GM23338 (cell line): ENCODE results near the gene RBM43. TPM values are rescaled to one million over a fixed set of nuclear protein-coding genes. Genes with fewer than 3 reads are reported as not detected.

Experiments used
- ATAC-seq: fragments of 200-7000 bp; cut with Tn5 transposase; 3 replicates; pipeline ENCODE4 v1.9.1; 2020
- DNase-seq: peaks from one replicate; pipeline ENCODE4 v3.0.0-alpha.2; 2015; ENCODE audit warnings: low spot score
- H2AFZ ChIP-seq: fragments of 200-600 bp; sonication (generic); 2 replicates; pipeline ENCODE4 v1.8.0; 2016; ENCODE audit warnings: antibody characterized with exemption, mild to moderate bottlenecking, moderate library complexity
- H3F3A ChIP-seq: fragments of 200-600 bp; sonication (generic); replicated peaks from 2 replicates; pipeline ENCODE4 v1.8.0; 2017; ENCODE audit warnings: antibody characterized with exemption, mixed run types, low read depth
- H3K27ac ChIP-seq: fragments of 200-600 bp; sonication (generic); 2 replicates; pipeline ENCODE4 v1.6.1; 2016; ENCODE audit warnings: low read depth
- H3K27me3 ChIP-seq: fragments of 200-600 bp; sonication (generic); 2 replicates; pipeline ENCODE4 v1.8.0; 2016; ENCODE audit warnings: mild to moderate bottlenecking, mixed run types, moderate library complexity; ENCODE audit not compliant: insufficient read depth
- H3K36me3 ChIP-seq: fragments of 200-600 bp; sonication (generic); 2 replicates; pipeline ENCODE4 v1.8.0; 2016; ENCODE audit warnings: mild to moderate bottlenecking; ENCODE audit not compliant: insufficient read depth
- H3K4me1 ChIP-seq: fragments of 200-600 bp; sonication (generic); 2 replicates; pipeline ENCODE4 v1.8.0; 2016; ENCODE audit warnings: mild to moderate bottlenecking, moderate library complexity; ENCODE audit not compliant: insufficient read depth
- H3K4me2 ChIP-seq: fragments of 200-600 bp; sonication (generic); 2 replicates; pipeline ENCODE4 v1.7.1; 2017; ENCODE audit warnings: mixed run types
- H3K4me3 ChIP-seq: fragments of 200-600 bp; sonication (generic); 2 replicates; pipeline ENCODE4 v1.6.1; 2016; ENCODE audit warnings: mixed run types
- H3K79me2 ChIP-seq: fragments of 200-600 bp; sonication (generic); replicated peaks from 2 replicates; pipeline ENCODE4 v1.8.0; 2017; ENCODE audit warnings: mild to moderate bottlenecking; ENCODE audit not compliant: insufficient read depth
- H3K9me2 ChIP-seq: fragments of 200-600 bp; sonication (generic); 2 replicates; pipeline ENCODE4 v1.8.0; 2017; ENCODE audit not compliant: insufficient read depth
- H4K20me1 ChIP-seq: fragments of 200-600 bp; sonication (generic); replicated peaks from 2 replicates; pipeline ENCODE4 v1.8.0; 2017; ENCODE audit warnings: mild to moderate bottlenecking; ENCODE audit not compliant: insufficient read depth
- H3K27ac Mint-ChIP-seq: 2 replicates; pipeline ENCODE4 v1.8.0; 2020; ENCODE audit warnings: inconsistent platforms, mild to moderate bottlenecking, moderate library complexity, mixed read lengths
- H3K27me3 Mint-ChIP-seq: 3 replicates; pipeline ENCODE4 v1.8.0; 2022; ENCODE audit warnings: low read depth, mild to moderate bottlenecking, moderate library complexity, mixed read lengths, inconsistent platforms; ENCODE audit not compliant: insufficient read depth, poor library complexity
- H3K36me3 Mint-ChIP-seq: 3 replicates; pipeline ENCODE4 v1.8.0; 2021; ENCODE audit warnings: low read depth, mild to moderate bottlenecking, inconsistent platforms, moderate library complexity, mixed read lengths
- H3K4me1 Mint-ChIP-seq: 3 replicates; pipeline ENCODE4 v1.8.0; 2020; ENCODE audit warnings: mild to moderate bottlenecking, inconsistent platforms, mixed read lengths
- H3K4me3 Mint-ChIP-seq: 3 replicates; pipeline ENCODE4 v1.8.0; 2021; ENCODE audit warnings: moderate library complexity, mild to moderate bottlenecking, inconsistent platforms, mixed read lengths
- H3K9me3 Mint-ChIP-seq: 3 replicates; pipeline ENCODE4 v1.8.0; 2020; ENCODE audit warnings: moderate library complexity, mild to moderate bottlenecking, inconsistent platforms, mixed read lengths
- CREB1 ChIP-seq: fragments of 250-450 bp; sonication (Bioruptor Pico); IDR thresholded peaks from 2 replicates; pipeline ENCODE4 v1.5.0; 2020; ENCODE audit warnings: low read depth, mild to moderate bottlenecking, moderate library complexity
- EZH2phosphoT487 ChIP-seq: fragments of 200-600 bp; sonication (generic); IDR thresholded peaks from one replicate; pipeline ENCODE4 v1.8.1; 2018; ENCODE audit warnings: antibody characterized with exemption; ENCODE audit not compliant: unreplicated experiment
- NANOG ChIP-seq: IDR thresholded peaks from 2 replicates; pipeline ENCODE4 v1.6.1; 2016; ENCODE audit warnings: antibody characterized with exemption, borderline replicate concordance
- POLR2AphosphoS5 ChIP-seq: IDR thresholded peaks from 2 replicates; pipeline ENCODE4 v1.6.1; 2016; ENCODE audit warnings: antibody characterized with exemption, low read depth
- STAT1 ChIP-seq: IDR thresholded peaks from one replicate; pipeline ENCODE4 v1.6.1; 2016; ENCODE audit warnings: antibody characterized with exemption; ENCODE audit not compliant: unreplicated experiment
- ZNF114 ChIP-seq: fragments of 250-450 bp; sonication (Bioruptor Pico); IDR thresholded peaks from 2 replicates; pipeline ENCODE4 v1.5.0; 2020; ENCODE audit warnings: mild to moderate bottlenecking, moderate library complexity
- polyA plus RNA-seq: library from polyadenylated mRNA; unstranded; fragments of >200 nt; fragmentation: Nextera tagmentation; extraction: Ambion mirVana; gene quantifications from 2 replicates; pipeline ENCODE4 v1.2.1, GENCODE V29; 2016
- total RNA-seq: library from RNA; depleted of rRNA; stranded (reverse); fragments of >200 nt; shearing (Covaris generic); gene quantifications from 2 replicates; pipeline ENCODE4 v1.2.3, GENCODE V29; 2014
- TF ChIP-seq, protein P1 (sequence below), 2 experiments: fragments of 200-600 bp in 1 of 2; sonication (generic) in 1 of 2; conservative IDR thresholded peaks; 2 replicates each; pipeline versions ENCODE4 v1.5.1 to v1.6.1; 2016 to 2017; ENCODE audit warnings: antibody characterized with exemption in 2 of 2, low read depth in 2 of 2, mild to moderate bottlenecking in 2 of 2, moderate library complexity in 1 of 2
- TF ChIP-seq, protein P2 (sequence below): IDR thresholded peaks from 2 replicates; pipeline ENCODE4 v1.6.1; 2016; ENCODE audit warnings: antibody characterized with exemption
- TF ChIP-seq, protein P3 (sequence below): fragments of 250-450 bp; sonication (Bioruptor Pico); IDR thresholded peaks from 2 replicates; pipeline ENCODE4 v1.5.0; 2020; ENCODE audit warnings: mild to moderate bottlenecking, moderate library complexity
- TF ChIP-seq, protein P4 (sequence below): IDR thresholded peaks from one replicate; pipeline ENCODE4 v1.6.1; 2018; ENCODE audit warnings: antibody characterized with exemption; ENCODE audit not compliant: unreplicated experiment

Gene RBM43
- total and polyA plus RNA-seq, 2 experiments from 2014 or later: 3.3 to 3.4 TPM

DNA sequence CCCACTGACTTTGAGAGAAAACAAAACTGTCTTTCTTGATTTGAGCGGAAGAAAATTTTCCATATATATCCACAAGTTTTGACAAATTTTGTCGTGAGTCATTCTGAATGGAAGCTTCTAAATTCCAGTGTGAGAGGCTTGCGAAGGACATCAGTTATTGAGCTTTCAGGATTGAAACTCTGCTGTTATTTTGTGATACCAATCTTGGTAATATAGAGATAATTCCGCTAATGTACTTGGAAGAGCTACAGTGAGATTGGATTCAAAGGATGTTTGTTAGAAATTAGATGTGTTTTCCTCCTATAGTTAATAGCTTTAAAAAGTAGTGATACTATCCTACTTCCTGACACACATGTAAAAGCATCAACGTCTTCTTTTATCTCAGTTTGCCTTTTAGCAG is 61.4 kb downstream of the RBM43 start (continued):
- TF ChIP-seq, protein P1, sequence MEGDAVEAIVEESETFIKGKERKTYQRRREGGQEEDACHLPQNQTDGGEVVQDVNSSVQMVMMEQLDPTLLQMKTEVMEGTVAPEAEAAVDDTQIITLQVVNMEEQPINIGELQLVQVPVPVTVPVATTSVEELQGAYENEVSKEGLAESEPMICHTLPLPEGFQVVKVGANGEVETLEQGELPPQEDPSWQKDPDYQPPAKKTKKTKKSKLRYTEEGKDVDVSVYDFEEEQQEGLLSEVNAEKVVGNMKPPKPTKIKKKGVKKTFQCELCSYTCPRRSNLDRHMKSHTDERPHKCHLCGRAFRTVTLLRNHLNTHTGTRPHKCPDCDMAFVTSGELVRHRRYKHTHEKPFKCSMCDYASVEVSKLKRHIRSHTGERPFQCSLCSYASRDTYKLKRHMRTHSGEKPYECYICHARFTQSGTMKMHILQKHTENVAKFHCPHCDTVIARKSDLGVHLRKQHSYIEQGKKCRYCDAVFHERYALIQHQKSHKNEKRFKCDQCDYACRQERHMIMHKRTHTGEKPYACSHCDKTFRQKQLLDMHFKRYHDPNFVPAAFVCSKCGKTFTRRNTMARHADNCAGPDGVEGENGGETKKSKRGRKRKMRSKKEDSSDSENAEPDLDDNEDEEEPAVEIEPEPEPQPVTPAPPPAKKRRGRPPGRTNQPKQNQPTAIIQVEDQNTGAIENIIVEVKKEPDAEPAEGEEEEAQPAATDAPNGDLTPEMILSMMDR (conservative IDR thresholded peaks at IDR 0.05; ENCODE audit: low read depth in 2 of 2): no peak
- TF ChIP-seq EZH2phosphoT487: no peak

DNA sequence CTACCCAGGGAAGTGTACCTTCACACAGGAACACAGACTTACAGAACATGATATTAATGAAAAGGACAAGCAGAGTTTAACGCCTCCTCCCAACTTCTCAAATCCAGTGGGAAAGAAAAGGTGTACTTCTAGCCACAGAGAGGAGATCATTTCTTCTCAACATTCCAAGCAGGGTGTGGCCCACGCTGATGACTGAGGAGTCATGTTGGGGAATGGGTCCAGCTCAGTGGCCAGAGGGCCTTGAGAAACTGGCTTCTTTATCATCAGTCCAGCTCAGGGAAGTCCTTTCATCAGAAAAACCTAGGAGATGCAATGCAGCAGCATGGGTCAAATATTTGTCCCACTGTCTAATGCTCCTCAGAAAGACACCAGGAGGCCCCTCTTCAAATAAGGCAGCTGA is 63.0 kb downstream of the RBM43 start:
- Histone ChIP-seq H3K27ac (no peak overlapping the region), H3K9me2 (peaks cover 3% of the 10 kb centered on the region; the same call in 1 of the 2 replicates), H4K20me1 (no peaks in the 10 kb centered on the region), H3K4me3 (no peak overlapping the region), H3F3A (no peaks in the 10 kb centered on the region), H3K4me1 (no peaks in the 10 kb centered on the region), H3K4me2 (no peak overlapping the region), H3K36me3 (no peaks in the 10 kb centered on the region), H3K79me2 (no peaks in the 10 kb centered on the region), H2AFZ (0 out of 2 replicates have a peak overlapping the region, but pooled peaks have one; percentile 18), H3K27me3 (no peaks in the 10 kb centered on the region)
- no peak for ATAC-seq
- no peak overlapping the region for H3K4me3 Mint-ChIP-seq
- no peak overlapping the region for H3K27ac Mint-ChIP-seq
- H3K9me3 Mint-ChIP-seq: no peaks in the 10 kb centered on the region
- no peak for DNase-seq
- H3K36me3 Mint-ChIP-seq: no peaks in the 10 kb centered on the region
- H3K27me3 Mint-ChIP-seq: no peaks in the 10 kb centered on the region
- no peaks in the 10 kb centered on the region for H3K4me1 Mint-ChIP-seq
- TF ChIP-seq POLR2AphosphoS5 (no peak), NANOG (no peak), CREB1 (CRISPR knock-in tag) (no peak), STAT1 (no peak), ZNF114 (CRISPR knock-in tag) (no peak)
- TF ChIP-seq, protein P1 (conservative IDR thresholded peaks at IDR 0.05; ENCODE audit: low read depth in 2 of 2): no peak
- TF ChIP-seq, protein P2, sequence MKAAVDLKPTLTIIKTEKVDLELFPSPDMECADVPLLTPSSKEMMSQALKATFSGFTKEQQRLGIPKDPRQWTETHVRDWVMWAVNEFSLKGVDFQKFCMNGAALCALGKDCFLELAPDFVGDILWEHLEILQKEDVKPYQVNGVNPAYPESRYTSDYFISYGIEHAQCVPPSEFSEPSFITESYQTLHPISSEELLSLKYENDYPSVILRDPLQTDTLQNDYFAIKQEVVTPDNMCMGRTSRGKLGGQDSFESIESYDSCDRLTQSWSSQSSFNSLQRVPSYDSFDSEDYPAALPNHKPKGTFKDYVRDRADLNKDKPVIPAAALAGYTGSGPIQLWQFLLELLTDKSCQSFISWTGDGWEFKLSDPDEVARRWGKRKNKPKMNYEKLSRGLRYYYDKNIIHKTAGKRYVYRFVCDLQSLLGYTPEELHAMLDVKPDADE: no peak
- TF ChIP-seq, protein P3, sequence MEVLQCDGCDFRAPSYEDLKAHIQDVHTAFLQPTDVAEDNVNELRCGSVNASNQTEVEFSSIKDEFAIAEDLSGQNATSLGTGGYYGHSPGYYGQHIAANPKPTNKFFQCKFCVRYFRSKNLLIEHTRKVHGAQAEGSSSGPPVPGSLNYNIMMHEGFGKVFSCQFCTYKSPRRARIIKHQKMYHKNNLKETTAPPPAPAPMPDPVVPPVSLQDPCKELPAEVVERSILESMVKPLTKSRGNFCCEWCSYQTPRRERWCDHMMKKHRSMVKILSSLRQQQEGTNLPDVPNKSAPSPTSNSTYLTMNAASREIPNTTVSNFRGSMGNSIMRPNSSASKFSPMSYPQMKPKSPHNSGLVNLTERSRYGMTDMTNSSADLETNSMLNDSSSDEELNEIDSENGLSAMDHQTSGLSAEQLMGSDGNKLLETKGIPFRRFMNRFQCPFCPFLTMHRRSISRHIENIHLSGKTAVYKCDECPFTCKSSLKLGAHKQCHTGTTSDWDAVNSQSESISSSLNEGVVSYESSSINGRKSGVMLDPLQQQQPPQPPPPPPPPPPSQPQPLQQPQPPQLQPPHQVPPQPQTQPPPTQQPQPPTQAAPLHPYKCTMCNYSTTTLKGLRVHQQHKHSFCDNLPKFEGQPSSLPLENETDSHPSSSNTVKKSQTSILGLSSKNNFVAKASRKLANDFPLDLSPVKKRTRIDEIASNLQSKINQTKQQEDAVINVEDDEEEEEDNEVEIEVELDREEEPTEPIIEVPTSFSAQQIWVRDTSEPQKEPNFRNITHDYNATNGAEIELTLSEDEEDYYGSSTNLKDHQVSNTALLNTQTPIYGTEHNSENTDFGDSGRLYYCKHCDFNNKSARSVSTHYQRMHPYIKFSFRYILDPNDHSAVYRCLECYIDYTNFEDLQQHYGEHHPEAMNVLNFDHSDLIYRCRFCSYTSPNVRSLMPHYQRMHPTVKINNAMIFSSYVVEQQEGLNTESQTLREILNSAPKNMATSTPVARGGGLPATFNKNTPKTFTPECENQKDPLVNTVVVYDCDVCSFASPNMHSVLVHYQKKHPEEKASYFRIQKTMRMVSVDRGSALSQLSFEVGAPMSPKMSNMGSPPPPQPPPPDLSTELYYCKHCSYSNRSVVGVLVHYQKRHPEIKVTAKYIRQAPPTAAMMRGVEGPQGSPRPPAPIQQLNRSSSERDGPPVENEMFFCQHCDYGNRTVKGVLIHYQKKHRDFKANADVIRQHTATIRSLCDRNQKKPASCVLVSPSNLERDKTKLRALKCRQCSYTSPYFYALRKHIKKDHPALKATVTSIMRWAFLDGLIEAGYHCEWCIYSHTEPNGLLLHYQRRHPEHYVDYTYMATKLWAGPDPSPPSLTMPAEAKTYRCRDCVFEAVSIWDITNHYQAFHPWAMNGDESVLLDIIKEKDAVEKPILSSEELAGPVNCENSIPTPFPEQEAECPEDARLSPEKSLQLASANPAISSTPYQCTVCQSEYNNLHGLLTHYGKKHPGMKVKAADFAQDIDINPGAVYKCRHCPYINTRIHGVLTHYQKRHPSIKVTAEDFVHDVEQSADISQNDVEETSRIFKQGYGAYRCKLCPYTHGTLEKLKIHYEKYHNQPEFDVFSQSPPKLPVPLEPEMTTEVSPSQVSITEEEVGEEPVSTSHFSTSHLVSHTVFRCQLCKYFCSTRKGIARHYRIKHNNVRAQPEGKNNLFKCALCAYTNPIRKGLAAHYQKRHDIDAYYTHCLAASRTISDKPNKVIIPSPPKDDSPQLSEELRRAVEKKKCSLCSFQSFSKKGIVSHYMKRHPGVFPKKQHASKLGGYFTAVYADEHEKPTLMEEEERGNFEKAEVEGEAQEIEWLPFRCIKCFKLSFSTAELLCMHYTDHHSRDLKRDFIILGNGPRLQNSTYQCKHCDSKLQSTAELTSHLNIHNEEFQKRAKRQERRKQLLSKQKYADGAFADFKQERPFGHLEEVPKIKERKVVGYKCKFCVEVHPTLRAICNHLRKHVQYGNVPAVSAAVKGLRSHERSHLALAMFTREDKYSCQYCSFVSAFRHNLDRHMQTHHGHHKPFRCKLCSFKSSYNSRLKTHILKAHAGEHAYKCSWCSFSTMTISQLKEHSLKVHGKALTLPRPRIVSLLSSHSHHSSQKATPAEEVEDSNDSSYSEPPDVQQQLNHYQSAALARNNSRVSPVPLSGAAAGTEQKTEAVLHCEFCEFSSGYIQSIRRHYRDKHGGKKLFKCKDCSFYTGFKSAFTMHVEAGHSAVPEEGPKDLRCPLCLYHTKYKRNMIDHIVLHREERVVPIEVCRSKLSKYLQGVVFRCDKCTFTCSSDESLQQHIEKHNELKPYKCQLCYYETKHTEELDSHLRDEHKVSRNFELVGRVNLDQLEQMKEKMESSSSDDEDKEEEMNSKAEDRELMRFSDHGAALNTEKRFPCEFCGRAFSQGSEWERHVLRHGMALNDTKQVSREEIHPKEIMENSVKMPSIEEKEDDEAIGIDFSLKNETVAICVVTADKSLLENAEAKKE: no peak
- TF ChIP-seq, protein P4, sequence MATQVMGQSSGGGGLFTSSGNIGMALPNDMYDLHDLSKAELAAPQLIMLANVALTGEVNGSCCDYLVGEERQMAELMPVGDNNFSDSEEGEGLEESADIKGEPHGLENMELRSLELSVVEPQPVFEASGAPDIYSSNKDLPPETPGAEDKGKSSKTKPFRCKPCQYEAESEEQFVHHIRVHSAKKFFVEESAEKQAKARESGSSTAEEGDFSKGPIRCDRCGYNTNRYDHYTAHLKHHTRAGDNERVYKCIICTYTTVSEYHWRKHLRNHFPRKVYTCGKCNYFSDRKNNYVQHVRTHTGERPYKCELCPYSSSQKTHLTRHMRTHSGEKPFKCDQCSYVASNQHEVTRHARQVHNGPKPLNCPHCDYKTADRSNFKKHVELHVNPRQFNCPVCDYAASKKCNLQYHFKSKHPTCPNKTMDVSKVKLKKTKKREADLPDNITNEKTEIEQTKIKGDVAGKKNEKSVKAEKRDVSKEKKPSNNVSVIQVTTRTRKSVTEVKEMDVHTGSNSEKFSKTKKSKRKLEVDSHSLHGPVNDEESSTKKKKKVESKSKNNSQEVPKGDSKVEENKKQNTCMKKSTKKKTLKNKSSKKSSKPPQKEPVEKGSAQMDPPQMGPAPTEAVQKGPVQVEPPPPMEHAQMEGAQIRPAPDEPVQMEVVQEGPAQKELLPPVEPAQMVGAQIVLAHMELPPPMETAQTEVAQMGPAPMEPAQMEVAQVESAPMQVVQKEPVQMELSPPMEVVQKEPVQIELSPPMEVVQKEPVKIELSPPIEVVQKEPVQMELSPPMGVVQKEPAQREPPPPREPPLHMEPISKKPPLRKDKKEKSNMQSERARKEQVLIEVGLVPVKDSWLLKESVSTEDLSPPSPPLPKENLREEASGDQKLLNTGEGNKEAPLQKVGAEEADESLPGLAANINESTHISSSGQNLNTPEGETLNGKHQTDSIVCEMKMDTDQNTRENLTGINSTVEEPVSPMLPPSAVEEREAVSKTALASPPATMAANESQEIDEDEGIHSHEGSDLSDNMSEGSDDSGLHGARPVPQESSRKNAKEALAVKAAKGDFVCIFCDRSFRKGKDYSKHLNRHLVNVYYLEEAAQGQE: no peak
